H9 (cell line): Measurements from ENCODE around the gene CCR8. TPM values are rescaled to one million over a fixed set of nuclear protein-coding genes. Genes with fewer than 3 reads are reported as not detected.

ENCODE experiments used
- DNase-seq: peaks from one replicate; pipeline ENCODE4 v3.0.0-alpha.2; 2017
- H2AFZ ChIP-seq: one replicate; pipeline ENCODE4 v1.6.1; 2013; ENCODE audit warnings: mild to moderate bottlenecking, low read length, control low read depth, moderate library complexity
- H2AK5ac ChIP-seq: 2 replicates; pipeline ENCODE4 v1.6.1; 2013; ENCODE audit warnings: low read length, control low read depth, mixed read lengths; ENCODE audit not compliant: insufficient read length
- H2BK120ac ChIP-seq: one replicate; pipeline ENCODE4 v1.6.1; 2013; ENCODE audit warnings: low read depth, mild to moderate bottlenecking, low read length, control low read depth, inconsistent platforms; ENCODE audit not compliant: poor library complexity, severe bottlenecking
- H2BK12ac ChIP-seq: 2 replicates; pipeline ENCODE4 v1.6.1; 2013; ENCODE audit warnings: low read length, control low read depth, mixed read lengths, low read depth; ENCODE audit not compliant: insufficient read length
- H2BK15ac ChIP-seq: 2 replicates; pipeline ENCODE4 v1.6.1; 2013; ENCODE audit warnings: low read depth, low read length, control low read depth
- H2BK20ac ChIP-seq: one replicate; pipeline ENCODE4 v1.6.1; 2013; ENCODE audit warnings: low read depth, mild to moderate bottlenecking, low read length, control low read depth, inconsistent platforms; ENCODE audit not compliant: poor library complexity, severe bottlenecking
- H2BK5ac ChIP-seq: 2 replicates; pipeline ENCODE4 v1.6.1; 2013; ENCODE audit warnings: low read length, control low read depth, mixed read lengths; ENCODE audit not compliant: insufficient read length
- H3K14ac ChIP-seq: 2 replicates; pipeline ENCODE4 v1.6.1; 2013; ENCODE audit warnings: low read length, control low read depth; ENCODE audit not compliant: insufficient read depth
- H3K18ac ChIP-seq: 2 replicates; pipeline ENCODE4 v1.6.1; 2013; ENCODE audit warnings: low read depth, mild to moderate bottlenecking, mixed read lengths, low read length, control low read depth; ENCODE audit not compliant: insufficient read length
- H3K23ac ChIP-seq: 2 replicates; pipeline ENCODE4 v1.6.1; 2013; ENCODE audit warnings: low read length, control low read depth, mixed read lengths, low read depth; ENCODE audit not compliant: insufficient read length
- H3K23me2 ChIP-seq: 2 replicates; pipeline ENCODE4 v1.6.1; 2013; ENCODE audit warnings: low read depth, mild to moderate bottlenecking, mixed read lengths, low read length, control low read depth; ENCODE audit not compliant: insufficient read length, poor library complexity, severe bottlenecking
- H3K27ac ChIP-seq: 2 replicates; pipeline ENCODE4 v1.5.1; 2013; ENCODE audit warnings: low read length, control low read depth, mixed read lengths, low read depth; ENCODE audit not compliant: insufficient read length
- H3K27me3 ChIP-seq: 2 replicates; pipeline ENCODE4 v1.6.1; 2013; ENCODE audit warnings: low read length, control low read depth, inconsistent platforms; ENCODE audit not compliant: insufficient read depth
- H3K4ac ChIP-seq: 2 replicates; pipeline ENCODE4 v1.6.1; 2013; ENCODE audit warnings: low read depth, mild to moderate bottlenecking, control low read depth, inconsistent platforms, low read length, moderate library complexity
- H3K4me1 ChIP-seq: 2 replicates; pipeline ENCODE4 v1.6.1; 2013; ENCODE audit warnings: low read length, control low read depth, inconsistent platforms; ENCODE audit not compliant: insufficient read depth
- H3K4me2 ChIP-seq: 2 replicates; pipeline ENCODE4 v1.6.1; 2013; ENCODE audit warnings: low read length, control low read depth, mixed read lengths; ENCODE audit not compliant: insufficient read length, insufficient read depth
- H3K56ac ChIP-seq: 2 replicates; pipeline ENCODE4 v1.6.1; 2013; ENCODE audit warnings: low read depth, mild to moderate bottlenecking, mixed read lengths, low read length, control low read depth; ENCODE audit not compliant: insufficient read length
- H3K79me1 ChIP-seq: 2 replicates; pipeline ENCODE4 v1.6.1; 2013; ENCODE audit warnings: low read depth, mild to moderate bottlenecking, moderate library complexity, low read length, control low read depth, inconsistent platforms; ENCODE audit not compliant: insufficient read depth, poor library complexity, severe bottlenecking
- H3K79me2 ChIP-seq: 2 replicates; pipeline ENCODE4 v1.6.1; 2013; ENCODE audit warnings: low read length, control low read depth, inconsistent platforms; ENCODE audit not compliant: insufficient read depth
- H3K9ac ChIP-seq: 2 replicates; pipeline ENCODE4 v1.6.1; 2013; ENCODE audit warnings: low read length, control low read depth, mixed read lengths; ENCODE audit not compliant: insufficient read length; ENCODE audit errors: extremely low read depth
- H3K9me3 ChIP-seq: one replicate; pipeline ENCODE4 v1.6.1; 2013; ENCODE audit warnings: low read depth, low read length, inconsistent platforms; ENCODE audit not compliant: control insufficient read depth
- H3T11ph ChIP-seq: one replicate; pipeline ENCODE4 v1.6.1; 2013; ENCODE audit warnings: mild to moderate bottlenecking, low read length, control low read depth, inconsistent platforms
- H4K20me1 ChIP-seq: one replicate; pipeline ENCODE4 v1.6.1; 2013; ENCODE audit not compliant: control insufficient read depth, insufficient read length, insufficient read depth
- H4K5ac ChIP-seq: 2 replicates; pipeline ENCODE4 v1.6.1; 2013; ENCODE audit warnings: low read depth, mild to moderate bottlenecking, mixed read lengths, low read length, control low read depth; ENCODE audit not compliant: insufficient read length
- H4K8ac ChIP-seq: replicated peaks from 2 replicates; pipeline ENCODE4 v1.6.1; 2013; ENCODE audit warnings: low read length, control low read depth, mixed read lengths, low read depth; ENCODE audit not compliant: insufficient read length
- H4K91ac ChIP-seq: 2 replicates; pipeline ENCODE4 v1.6.1; 2013; ENCODE audit warnings: low read depth, mild to moderate bottlenecking, moderate library complexity, mixed read lengths, low read length, control low read depth; ENCODE audit not compliant: insufficient read length
- H3K27ac Mint-ChIP-seq, 3 experiments: 2 replicates in 2 of 3; 3 replicates in 1 of 3; pipeline ENCODE4 v1.8.0; 2020 to 2021; ENCODE audit warnings: mixed read lengths in 3 of 3, mild to moderate bottlenecking in 1 of 3, moderate library complexity in 1 of 3
- H3K27me3 Mint-ChIP-seq: 2 replicates; pipeline ENCODE4 v1.8.0; 2021; ENCODE audit warnings: low read depth, mild to moderate bottlenecking, moderate library complexity, mixed read lengths
- H3K36me3 Mint-ChIP-seq, 3 experiments: 2 replicates in 2 of 3; 3 replicates in 1 of 3; pipeline ENCODE4 v1.8.0; 2020 to 2021; ENCODE audit warnings: low read depth in 3 of 3, mixed read lengths in 3 of 3; ENCODE audit not compliant: insufficient read depth in 1 of 3
- H3K4me1 Mint-ChIP-seq, 2 experiments: 2 replicates each; pipeline ENCODE4 v1.8.0; 2020; ENCODE audit warnings: mixed read lengths in 2 of 2
- H3K4me3 Mint-ChIP-seq, 2 experiments: 2 replicates in 1 of 2; 3 replicates in 1 of 2; pipeline ENCODE4 v1.8.0; 2020 to 2021; ENCODE audit warnings: mild to moderate bottlenecking in 2 of 2, mixed read lengths in 2 of 2, moderate library complexity in 1 of 2
- H3K9me3 Mint-ChIP-seq, 2 experiments: 2 replicates in 1 of 2; 3 replicates in 1 of 2; pipeline ENCODE4 v1.8.0; 2020; ENCODE audit warnings: mild to moderate bottlenecking in 2 of 2, mixed read lengths in 2 of 2, moderate library complexity in 1 of 2
- WGBS: extraction: QIAGEN DNeasy Blood & Tissue Kit; methylation state at CpG from one replicate; pipeline ENCODE4 v1.1.7; 2013; ENCODE audit warnings: missing lambda C conversion rate, low lambda C conversion rate, mixed read lengths; ENCODE audit not compliant: insufficient read length; ENCODE audit errors: extremely low coverage; 5-methylcytosine and 5-hydroxymethylcytosine counted together
- total RNA-seq: library from RNA; stranded (reverse); gene quantifications from 2 replicates; pipeline ENCODE4 v1.2.1, GENCODE V29; 2021
- TF ChIP-seq, protein P1 (sequence below): fragments of 200-600 bp; sonication (generic); conservative IDR thresholded peaks from 3 replicates; pipeline ENCODE4 v1.8.0; 2021; ENCODE audit warnings: antibody characterized with exemption, mild to moderate bottlenecking

Gene CCR8
- total RNA-seq, 1 experiment from 2014 or later: 0.31 TPM

GRCh38 chr3:39280571-39280970 is 48.9 kb upstream of the CCR8 start:
- Histone ChIP-seq H3K56ac (no peak overlapping the region), H3K9ac (no peak overlapping the region), H3K23ac (no peak overlapping the region), H3K4me1 (no peaks in the 10 kb centered on the region), H3K18ac (no peak overlapping the region), H3K4me2 (no peak overlapping the region), H3K27me3 (no peaks in the 10 kb centered on the region), H3K4ac (no peak overlapping the region), H3K79me1 (no peaks in the 10 kb centered on the region), H2BK5ac (no peak overlapping the region), H3T11ph (no peak overlapping the region), H2BK120ac (no peak overlapping the region), H2BK15ac (no peak overlapping the region), H4K91ac (no peak overlapping the region), H3K9me3 (no peaks in the 10 kb centered on the region), H4K8ac (no peak overlapping the region), H2AK5ac (no peak overlapping the region), H3K27ac (no peak overlapping the region), H3K23me2 (no peaks in the 10 kb centered on the region), H3K14ac (no peak overlapping the region; the same call in 1 of the 2 replicates), H2BK20ac (no peak overlapping the region), H4K20me1 (no peaks in the 10 kb centered on the region), H3K79me2 (no peaks in the 10 kb centered on the region), H2AFZ (no peak overlapping the region), H2BK12ac (no peak overlapping the region), H4K5ac (no peak overlapping the region)
- Mint-ChIP-seq H3K36me3 (no peaks in the 10 kb centered on the region), H3K9me3 (no peaks in the 10 kb centered on the region), H3K27ac (no peak overlapping the region), H3K4me1 (peaks cover 10 to 14% of the 10 kb centered on the region in 2 experiments), H3K4me3 (no peak overlapping the region), H3K27me3 (peaks cover 2% of the 10 kb centered on the region; the same call in 1 of the 2 replicates)
- WGBS: no CpG with 5 or more reads among the region's 5 CpGs
- TF ChIP-seq, protein P1, sequence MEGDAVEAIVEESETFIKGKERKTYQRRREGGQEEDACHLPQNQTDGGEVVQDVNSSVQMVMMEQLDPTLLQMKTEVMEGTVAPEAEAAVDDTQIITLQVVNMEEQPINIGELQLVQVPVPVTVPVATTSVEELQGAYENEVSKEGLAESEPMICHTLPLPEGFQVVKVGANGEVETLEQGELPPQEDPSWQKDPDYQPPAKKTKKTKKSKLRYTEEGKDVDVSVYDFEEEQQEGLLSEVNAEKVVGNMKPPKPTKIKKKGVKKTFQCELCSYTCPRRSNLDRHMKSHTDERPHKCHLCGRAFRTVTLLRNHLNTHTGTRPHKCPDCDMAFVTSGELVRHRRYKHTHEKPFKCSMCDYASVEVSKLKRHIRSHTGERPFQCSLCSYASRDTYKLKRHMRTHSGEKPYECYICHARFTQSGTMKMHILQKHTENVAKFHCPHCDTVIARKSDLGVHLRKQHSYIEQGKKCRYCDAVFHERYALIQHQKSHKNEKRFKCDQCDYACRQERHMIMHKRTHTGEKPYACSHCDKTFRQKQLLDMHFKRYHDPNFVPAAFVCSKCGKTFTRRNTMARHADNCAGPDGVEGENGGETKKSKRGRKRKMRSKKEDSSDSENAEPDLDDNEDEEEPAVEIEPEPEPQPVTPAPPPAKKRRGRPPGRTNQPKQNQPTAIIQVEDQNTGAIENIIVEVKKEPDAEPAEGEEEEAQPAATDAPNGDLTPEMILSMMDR: no peak
- no peak for DNase-seq
